GM21786 (cell line): ENCODE data around the gene PHKA1.
A peak's percentile ranks its signal among the peaks of the same experiment; 100 is the strongest.
"Not testable (repeated sequence)": the region's sequence is repeated elsewhere in the genome, so short reads cannot be mapped to it uniquely, and the experiment has no call there.

ENCODE experiments used
- ATAC-seq: cut with Tn5 transposase; IDR thresholded peaks from one replicate; pipeline ENCODE4 v1.9.1; 2021; ENCODE audit not compliant: unreplicated experiment

The PHKA1 gene

GRCh38 chrX:72669508-72669907 lies 44.6 kb downstream of the PHKA1 start:
- not testable (repeated sequence) for ATAC-seq

- no peak for ATAC-seq
Measured at GRCh38 chrX:72666451-72666850, 47.7 kb downstream of the PHKA1 start.

DNA sequence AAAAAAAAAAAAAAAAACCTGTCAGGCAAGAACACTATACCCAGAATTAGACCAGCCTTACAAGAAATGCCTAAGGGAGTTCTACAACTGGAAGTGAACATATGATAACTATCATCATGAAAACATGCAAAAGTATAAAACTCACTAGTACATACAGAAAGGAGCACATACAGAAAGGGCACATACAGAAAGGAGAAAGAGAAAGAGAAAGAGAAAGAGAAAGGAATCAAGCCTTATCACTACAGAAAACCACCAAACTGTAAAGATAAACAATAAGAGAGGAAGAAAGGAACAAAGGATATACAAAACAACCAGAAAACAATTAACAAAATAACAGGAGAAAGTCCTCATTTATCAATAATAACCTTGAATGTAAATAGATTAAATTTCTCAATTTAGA lies 50.4 kb downstream of the PHKA1 start:
- ATAC-seq, result no peak

GRCh38 chrX:72662020-72662747 lies 51.9 kb downstream of the PHKA1 start:
- no peak for ATAC-seq

DNA sequence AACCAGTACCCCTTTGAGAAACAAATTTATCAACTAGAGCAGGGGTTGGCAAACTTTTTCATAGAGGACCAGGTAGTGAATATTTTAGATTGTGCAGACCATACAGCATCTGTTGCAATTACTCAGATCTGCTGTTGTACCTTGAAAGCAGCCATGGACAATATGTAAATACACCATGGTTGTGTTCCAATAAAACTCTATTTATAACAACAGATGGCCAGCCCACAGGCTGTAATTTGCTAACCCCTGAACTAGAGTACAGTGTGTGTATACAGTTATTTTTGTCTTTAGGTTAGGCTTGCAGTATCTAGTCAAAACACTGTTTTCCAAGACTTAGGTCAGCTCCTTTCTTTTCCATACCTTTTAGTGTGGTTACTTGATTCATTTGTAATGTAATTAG lies 54.4 kb downstream of the PHKA1 start:
- no peak for ATAC-seq

- ATAC-seq, result no peak
Measured at GRCh38 chrX:72652082-72652481, 62.0 kb downstream of the PHKA1 start.

- ATAC-seq, result no peak
Measured at GRCh38 chrX:72644946-72645345, 69.2 kb downstream of the PHKA1 start.

- no peak for ATAC-seq
Measured at GRCh38 chrX:72641611-72642010, 72.5 kb downstream of the PHKA1 start.

DNA sequence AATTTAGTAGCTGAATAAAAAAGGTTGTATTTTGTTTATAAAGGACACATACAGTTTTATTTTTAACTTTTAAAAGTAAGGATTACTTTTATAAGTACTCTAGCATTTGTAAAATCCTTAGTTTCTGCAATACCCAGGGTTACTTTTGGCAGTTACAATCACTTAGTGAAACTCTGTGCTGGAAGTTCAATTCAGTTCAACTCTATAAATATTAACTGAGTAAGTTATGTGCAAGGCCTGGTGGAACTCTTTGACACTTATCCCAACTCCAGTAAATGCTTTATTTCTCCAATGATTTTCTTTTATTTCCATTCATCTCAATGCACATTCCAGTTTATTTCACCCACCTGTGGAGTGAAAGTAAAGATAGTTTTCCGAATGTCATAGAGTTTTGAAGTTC lies 78.2 kb downstream of the PHKA1 start:
- ATAC-seq, result no peak

- no peak for ATAC-seq
Measured at GRCh38 chrX:72634331-72634730, 79.8 kb downstream of the PHKA1 start.

GRCh38 chrX:72630185-72630584 lies 83.9 kb downstream of the PHKA1 start:
- ATAC-seq, result no peak

DNA sequence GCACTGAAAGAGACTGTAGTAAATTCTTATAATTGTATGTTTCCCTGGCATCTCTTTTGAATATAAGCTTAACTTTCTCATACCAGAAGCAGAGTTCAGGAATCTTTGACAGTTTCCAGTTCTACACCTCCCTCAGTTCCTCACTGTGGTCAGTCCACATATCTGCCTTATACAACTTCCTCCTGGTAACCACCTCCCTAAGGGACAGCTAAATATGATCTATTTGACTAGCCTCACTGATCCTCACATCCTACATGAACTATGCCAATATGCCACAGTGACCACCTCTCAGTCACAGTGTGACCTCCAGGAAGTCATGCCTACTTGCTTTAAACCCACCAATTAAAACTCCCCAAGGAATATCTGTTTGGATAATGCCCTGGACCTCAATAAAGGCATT lies 89.9 kb downstream of the PHKA1 start:
- no peak for ATAC-seq

DNA sequence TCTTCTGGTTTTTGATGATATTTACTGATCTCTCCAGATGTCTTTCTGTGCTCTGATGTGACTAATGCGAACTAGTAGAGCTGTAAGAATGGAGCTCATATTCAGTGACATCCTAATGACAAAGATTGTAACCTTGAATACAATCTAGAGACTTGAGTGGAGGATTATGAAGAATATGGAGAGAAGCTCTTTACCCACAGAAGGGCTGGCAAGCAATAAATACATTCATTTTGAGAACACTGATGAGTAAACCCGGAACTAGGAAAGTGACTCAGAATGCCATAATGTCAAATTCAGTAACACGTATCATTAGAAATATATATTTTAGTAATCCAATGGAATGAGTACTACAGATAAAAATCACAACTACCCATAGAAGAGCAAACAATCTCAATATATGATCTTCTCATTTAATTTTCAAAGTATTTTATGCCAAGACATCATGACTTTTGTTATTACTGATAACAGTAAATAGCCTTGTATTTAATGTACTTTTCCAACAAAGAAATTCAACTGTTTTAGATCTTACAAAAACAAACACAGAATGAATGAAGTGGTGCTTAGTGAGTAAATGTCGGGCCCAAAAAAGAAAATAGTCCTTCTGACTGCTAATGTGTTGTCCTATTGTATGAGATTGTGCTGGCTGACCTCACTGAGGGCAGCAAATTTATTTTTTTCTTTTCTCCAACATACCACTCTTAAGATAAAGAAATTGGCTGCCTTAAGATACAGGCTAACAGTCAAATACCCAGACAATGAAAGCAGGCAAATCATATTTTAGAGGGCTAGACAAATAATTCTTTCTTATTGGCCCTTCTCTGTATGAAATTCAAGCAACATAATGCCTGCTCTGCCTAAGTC lies 92.3 kb downstream of the PHKA1 start:
- ATAC-seq, result peak; percentile 76

GRCh38 chrX:72621163-72621562 lies 92.9 kb downstream of the PHKA1 start:
- no peak for ATAC-seq

GRCh38 chrX:72620550-72621145 lies 93.5 kb downstream of the PHKA1 start:
- ATAC-seq, result no peak

GRCh38 chrX:72609313-72609712 lies 104.8 kb downstream of the PHKA1 start:
- ATAC-seq, result no peak

GRCh38 chrX:72604705-72605104 lies 109.4 kb downstream of the PHKA1 start:
- no peak for ATAC-seq

GRCh38 chrX:72604112-72604511 lies 110.0 kb downstream of the PHKA1 start:
- no peak for ATAC-seq

- ATAC-seq, result not testable (repeated sequence)
Measured at GRCh38 chrX:72591038-72591437, 123.1 kb downstream of the PHKA1 start.

- ATAC-seq, result no peak
Measured at GRCh38 chrX:72584163-72584562, 129.9 kb downstream of the PHKA1 start.

DNA sequence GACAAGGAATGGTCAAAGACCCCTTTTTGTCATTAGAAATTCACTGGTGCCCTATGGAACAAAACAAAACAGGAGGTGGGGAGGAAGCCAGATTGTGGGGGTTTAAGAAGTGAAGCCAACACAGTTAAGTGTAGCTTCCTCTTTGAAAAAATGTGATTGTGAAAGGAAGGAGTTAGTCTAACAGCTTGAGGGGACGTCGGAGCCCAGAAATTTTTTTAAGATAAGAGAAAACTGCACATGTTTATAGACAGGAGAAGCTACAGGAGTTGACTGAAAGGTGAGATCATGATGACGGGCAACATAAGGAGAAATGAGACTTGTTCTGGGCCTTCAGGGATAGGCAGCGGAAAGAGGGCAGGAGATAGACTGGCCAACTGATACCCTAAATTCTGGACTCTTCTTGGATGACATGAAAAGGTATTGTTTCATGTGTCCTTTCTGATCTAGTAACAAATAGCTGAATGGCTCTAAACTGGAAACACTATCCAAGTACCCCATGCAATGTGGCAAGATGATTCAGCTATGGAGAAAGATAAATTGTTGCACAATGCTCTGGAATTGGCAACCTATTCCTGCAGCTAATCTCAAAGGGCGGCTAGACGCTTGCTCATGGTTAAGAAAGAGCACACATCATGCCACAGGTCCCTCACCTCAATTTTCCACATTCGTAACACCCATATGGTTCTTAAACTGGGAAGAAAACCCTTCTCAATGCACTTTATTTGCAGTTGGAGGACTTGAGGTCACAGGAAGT lies 137.8 kb downstream of the PHKA1 start:
- no peak for ATAC-seq
